ENCODE measurements around the gene ANTXR1. TPM values are rescaled to one million over a fixed set of nuclear protein-coding genes. Genes with fewer than 3 reads are reported as not detected.

ANTXR1 gene
- total and polyA plus RNA-seq, 2 donors (not counting 3 experiments of a cell fraction or from before 2014, with no cell fraction given) = 4.2 to 17.3 TPM

GRCh38 chr2:69074918-69075317, 61.9 kb downstream of the ANTXR1 start:
- Histone ChIP-seq H3K4me2 (ENCODE audit: insufficient read depth, low read length) (no peak overlapping the region), H3K9me1 (replicated peaks; ENCODE audit: control insufficient read depth, extremely low read depth, insufficient read depth, low read length) (no peaks in the 10 kb centered on the region), H3K27me3 (ENCODE audit: control insufficient read depth in 2 of 2, insufficient read depth in 2 of 2, low read length in 2 of 2) (no peaks in the 10 kb centered on the region), H3K27ac (ENCODE audit: insufficient read depth, low read depth, low read length) (no peak overlapping the region), H2AFZ (ENCODE audit: low read depth, low read length) (no peak overlapping the region), H3K4me1 (ENCODE audit: control insufficient read depth, extremely low read depth, insufficient read depth, low read length) (no peaks in the 10 kb centered on the region), H4K20me1 (replicated peaks; ENCODE audit: control insufficient read depth, extremely low read depth, insufficient read depth, low read length) (no peaks in the 10 kb centered on the region), H3K9ac (replicated peaks; ENCODE audit: extremely low read depth, insufficient read depth, low read length) (no peak overlapping the region), H3K79me2 (ENCODE audit: control insufficient read depth, insufficient read depth, low read length) (no peaks in the 10 kb centered on the region), H3K4me3 (replicated peaks in 1 of 3; ENCODE audit: insufficient read depth in 1 of 3, low read depth in 1 of 3, low read length in 3 of 3) (no peak overlapping the region), H3K9me3 (replicated peaks; ENCODE audit: control insufficient read depth, insufficient read depth, low read length) (no peaks in the 10 kb centered on the region), H3K36me3 (ENCODE audit: control insufficient read depth in 2 of 2, extremely low read depth in 1 of 2, insufficient read depth in 2 of 2, low read length in 2 of 2) (no peaks in the 10 kb centered on the region)
- ChIA-PET POLR2A (no interaction called here), CTCF (interaction anchor here (1.3 to 1.7 kb wide), 2 partner anchors 14 to 47 kb away, joined by 3 to 4 read pairs; no protein-coding TSS in a partner anchor)
- BruUV-seq (replicated peaks) = no TSS peak
- intact Hi-C loops (cut with micrococcal nuclease) (no loop called here), dilution Hi-C loops (cut with MboI; ENCODE audit: extremely low pct_ligation_motif_present, low sequenced_read_pairs) (no loop called here)
- FAIRE-seq (no peak), DNase-seq (ENCODE audit: low read depth, low spot score) (no peak)
- TF ChIP-seq EZH2 (IDR thresholded peaks at IDR 0.05; ENCODE audit: borderline replicate concordance, low read depth, low read length, severe bottlenecking) (no peak), JUN (IDR thresholded peaks at IDR 0.05; ENCODE audit: borderline replicate concordance, insufficient read depth, insufficient read length, low read depth) (no peak), POLR2A (IDR thresholded peaks at IDR 0.05; ENCODE audit: low read depth, low read length) (no peak), MYC (IDR thresholded peaks at IDR 0.05; ENCODE audit: low read depth, low read length) (no peak), FOS (IDR thresholded peaks at IDR 0.05; ENCODE audit: borderline replicate concordance, insufficient read depth, low read length) (no peak), CTCF (IDR thresholded peaks at IDR 0.05; ENCODE audit: extremely low read depth in 1 of 2, insufficient read depth in 1 of 2, low read depth in 1 of 2, low read length in 2 of 2) (no peak), POLR2AphosphoS5 (IDR thresholded peaks at IDR 0.05; ENCODE audit: insufficient read depth, low read depth, low read length) (no peak), GATA2 (IDR thresholded peaks at IDR 0.05; ENCODE audit: insufficient read depth, insufficient read length, low read depth, low read length) (no peak), MAX (IDR thresholded peaks at IDR 0.05; ENCODE audit: insufficient read depth, insufficient read length) (no peak)
